K562 (cell line): Measurements from ENCODE around the gene SLC31A1. TPM values are rescaled to one million over a fixed set of nuclear protein-coding genes. Genes with fewer than 3 reads are reported as not detected.

Experiments used
- ATAC-seq: fragments of 200-7000 bp; cut with Tn5 transposase; 3 replicates; pipeline ENCODE4 v1.9.1; 2020; ENCODE audit warnings: moderate library complexity
- BruUV-seq: library from RNA; stranded (reverse); fragments of 400-500 nt; replicated peaks from 2 replicates; lab custom pipeline; 2021; lab: Mats Ljungman, UMichigan
- CTCF ChIA-PET: fragments of 300-600 bp; formaldehyde crosslinking; extraction: SDS; loops from one replicate; lab custom pipeline; 2021; ENCODE audit warnings: low intra/inter-chr PET ratio; lab: Yijun Ruan, JAX
- POLR2A ChIA-PET: fragments of 300-600, 350-650 bp; sonication (Branson Sonifier 250); formaldehyde crosslinking; extraction: SDS; loops from one replicate; lab custom pipeline; 2021; ENCODE audit warnings: antibody characterized with exemption, inconsistent platforms; lab: Yijun Ruan, JAX
- DNase-seq, 4 experiments: peaks; one replicate each; pipeline versions ENCODE4 v3.0.0 to v3.0.0-alpha.2; 2011 to 2018; ENCODE audit warnings: low spot score in 3 of 4, mixed read lengths in 3 of 4; ENCODE audit errors: extremely low read depth in 1 of 4
- FAIRE-seq: peaks from 2 replicates; lab custom pipeline; 2011; peaks lifted over from hg19 to GRCh38; lab: Jason Lieb, UNC
- H2AFZ ChIP-seq: 2 replicates; pipeline ENCODE4 v1.6.0; 2011; ENCODE audit warnings: low read depth, low read length, control low read depth, inconsistent platforms
- H3K27ac ChIP-seq: fragments of 200-600 bp; 3 replicates; pipeline ENCODE4 v1.8.0; 2011; ENCODE audit warnings: low read depth, mild to moderate bottlenecking, control low read depth, inconsistent platforms, low read length, moderate library complexity, mixed read lengths; ENCODE audit errors: extremely low read depth
- H3K27me3 ChIP-seq, 2 experiments: fragments of 300-600 bp in 1 of 2; 2 replicates in 1 of 2; 3 replicates in 1 of 2; pipeline versions ENCODE4 v1.6.0 to v1.8.0; 2011; ENCODE audit warnings: inconsistent platforms in 2 of 2, low read length in 2 of 2, mild to moderate bottlenecking in 1 of 2, mixed read lengths in 1 of 2, moderate library complexity in 1 of 2; ENCODE audit not compliant: control insufficient read depth in 2 of 2, insufficient read depth in 2 of 2
- H3K36me3 ChIP-seq: fragments of 300-600 bp; 3 replicates; pipeline ENCODE4 v1.8.0; 2011; ENCODE audit warnings: mild to moderate bottlenecking, low read length, inconsistent platforms; ENCODE audit not compliant: control insufficient read depth, insufficient read depth
- H3K4me1 ChIP-seq, 2 experiments: fragments of 200-600 bp in 1 of 2; replicated peaks in 1 of 2; 2 replicates in 1 of 2; 3 replicates in 1 of 2; pipeline versions ENCODE4 v1.5.1 to v1.8.0; 2011; ENCODE audit warnings: inconsistent platforms in 2 of 2, low read length in 2 of 2, mild to moderate bottlenecking in 1 of 2, mixed read lengths in 1 of 2, moderate library complexity in 1 of 2; ENCODE audit not compliant: control insufficient read depth in 2 of 2, insufficient read depth in 2 of 2
- H3K4me2 ChIP-seq: 2 replicates; pipeline ENCODE4 v1.6.1; 2011; ENCODE audit warnings: low read length, control low read depth, inconsistent platforms, mixed read lengths; ENCODE audit not compliant: insufficient read depth
- H3K4me3 ChIP-seq: fragments of 200-600 bp; sonication (generic), shearing (Covaris generic); 2 replicates; pipeline ENCODE4 v1.5.1; 2016; ENCODE audit warnings: control low read depth, inconsistent platforms
- H3K79me2 ChIP-seq: fragments of 200-600 bp; 3 replicates; pipeline ENCODE4 v1.8.0; 2011; ENCODE audit warnings: low read length, inconsistent platforms; ENCODE audit not compliant: control insufficient read depth, insufficient read depth
- H3K9ac ChIP-seq, 2 experiments: 2 replicates each; pipeline versions ENCODE4 v1.6.0 to v1.6.1; 2011; ENCODE audit warnings: low read depth in 2 of 2, low read length in 2 of 2, control low read depth in 1 of 2, inconsistent platforms in 1 of 2, mild to moderate bottlenecking in 1 of 2, mixed read lengths in 1 of 2; ENCODE audit not compliant: insufficient read depth in 1 of 2
- H3K9me1 ChIP-seq: one replicate; pipeline ENCODE4 v1.6.0; 2011; ENCODE audit warnings: inconsistent platforms, mild to moderate bottlenecking, low read length, moderate library complexity; ENCODE audit not compliant: control insufficient read depth, insufficient read depth
- H3K9me3 ChIP-seq: replicated peaks from 2 replicates; pipeline ENCODE4 v1.5.1; 2011; ENCODE audit warnings: low read depth, low read length, inconsistent platforms; ENCODE audit not compliant: control insufficient read depth, insufficient read depth
- H4K20me1 ChIP-seq: replicated peaks from 2 replicates; pipeline ENCODE4 v1.6.1; 2011; ENCODE audit warnings: low read length, inconsistent platforms, mixed read lengths; ENCODE audit not compliant: control insufficient read depth, insufficient read depth
- HDAC1 ChIP-seq, 2 experiments: fragments of 450-650 bp; IDR thresholded peaks; 2 replicates each; pipeline ENCODE4 v1.6.1; 2016 to 2017; ENCODE audit warnings: inconsistent platforms in 1 of 2, mild to moderate bottlenecking in 1 of 2, moderate library complexity in 1 of 2
- KLF6 ChIP-seq: fragments of 250-450 bp; sonication (Bioruptor Pico); IDR thresholded peaks from 2 replicates; pipeline ENCODE4 v1.4.0; 2020; ENCODE audit warnings: mild to moderate bottlenecking, moderate library complexity, borderline replicate concordance
- ZNF644 ChIP-seq: fragments of 200-800 bp; sonication (Bioruptor generic); IDR thresholded peaks from 2 replicates; pipeline ENCODE4 v1.6.1; 2016; ENCODE audit warnings: low read depth, missing genetic modification characterization, missing compliant biosample characterization
- ZNF696 ChIP-seq: fragments of 250-450 bp; sonication (Bioruptor Pico); conservative IDR thresholded peaks from 2 replicates; pipeline ENCODE4 v1.4.0; 2020; ENCODE audit warnings: mild to moderate bottlenecking, moderate library complexity
- WGBS: fragments of 100-300 bp; shearing (Covaris generic); methylation state at CpG from one replicate; pipeline ENCODE4 v1.1.6; 2016; ENCODE audit warnings: low coverage, mixed read lengths; ENCODE audit not compliant: insufficient coverage; ENCODE audit errors: missing lambda C conversion rate; 5-methylcytosine and 5-hydroxymethylcytosine counted together
- in situ Hi-C: fragments of 300-500 bp; cut with MboI; formaldehyde crosslinking; loops from 4 replicates; pipeline ENCODE4 v1.15.0; 2018; ENCODE audit warnings: inconsistent platforms, mixed read lengths
- intact Hi-C: fragments of 100-400 bp; cut with micrococcal nuclease; formaldehyde crosslinking; loops from 2 replicates; pipeline ENCODE4 v1.14.2; 2022
- polyA plus RNA-seq, 8 experiments: library from polyadenylated mRNA; depleted of rRNA in 4 of 8; stranded (reverse) in 5 of 8; unstranded in 3 of 8; fragments of >200 nt; fragmentation: Nextera tagmentation in 2 of 8; fragmentation: Illumina TruSeq in 1 of 8; extraction: Ambion mirVana in 2 of 8; extraction: Trizol in 1 of 8; gene quantifications; 2 replicates each; pipeline versions ENCODE4 v1.2.1 to v1.2.3, GENCODE V29; 2011 to 2014; ENCODE audit warnings: inconsistent platforms in 1 of 8, missing spikeins in 1 of 8
- total RNA-seq, 7 experiments: library from RNA; depleted of rRNA in 6 of 7; stranded (reverse); fragments of >200 nt in 6 of 7; fragmentation: Illumina TruSeq in 2 of 7; extraction: Trizol in 2 of 7; gene quantifications; 2 replicates each; pipeline versions ENCODE4 v1.2.1 to v1.2.3, GENCODE V29; 2011 to 2021; ENCODE audit warnings: low replicate concordance in 1 of 7
- TF ChIP-seq, protein P1 (sequence below), 2 experiments: fragments of 150-350 bp in 1 of 2; IDR thresholded peaks; 2 replicates each; pipeline ENCODE4 v1.6.1; 2012 to 2016; ENCODE audit warnings: low read depth in 2 of 2, low read length in 2 of 2, mild to moderate bottlenecking in 1 of 2, moderate library complexity in 1 of 2
- TF ChIP-seq, protein P2 (sequence below): fragments of 200-400 bp; formaldehyde crosslinking; IDR thresholded peaks from 2 replicates; pipeline ENCODE4 v1.6.1; 2017; ENCODE audit warnings: mild to moderate bottlenecking, low read depth, low read length, moderate library complexity

SLC31A1 gene
- total and polyA plus RNA-seq, 9 of the 15 experiments (the other 6 are each of a cell fraction or from before 2014, with no cell fraction given) = 15.4 to 40.7 (median 25.9) TPM

DNA sequence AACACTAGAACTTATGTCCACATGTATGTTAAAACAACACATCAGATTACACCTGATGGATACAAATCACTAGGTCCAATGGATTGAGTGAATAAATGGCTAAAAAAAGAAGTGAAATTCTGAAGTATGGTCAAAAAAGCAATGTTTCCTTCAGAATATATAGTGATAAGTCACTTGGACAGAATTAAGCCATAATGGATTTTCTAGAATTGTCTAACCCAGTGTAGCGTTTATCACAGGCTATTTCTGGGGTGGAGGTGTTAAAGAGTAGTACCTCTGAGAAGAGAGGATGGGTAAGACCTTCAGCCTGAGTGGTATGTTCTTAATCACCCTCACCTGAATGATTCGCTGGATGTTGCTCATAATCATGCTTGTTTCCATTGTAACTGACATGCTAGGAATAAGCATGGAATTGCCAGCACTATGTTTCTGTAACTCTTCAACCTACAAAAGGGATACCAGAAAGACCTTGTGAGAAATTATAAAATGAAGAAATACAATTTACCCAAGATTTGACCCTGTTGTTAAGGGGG is 37.3 kb upstream of the SLC31A1 start:
- Histone ChIP-seq H3K79me2 (no peaks in the 10 kb centered on the region), H3K36me3 (peaks cover 93% of the 10 kb centered on the region)
- TF ChIP-seq, protein P1, sequence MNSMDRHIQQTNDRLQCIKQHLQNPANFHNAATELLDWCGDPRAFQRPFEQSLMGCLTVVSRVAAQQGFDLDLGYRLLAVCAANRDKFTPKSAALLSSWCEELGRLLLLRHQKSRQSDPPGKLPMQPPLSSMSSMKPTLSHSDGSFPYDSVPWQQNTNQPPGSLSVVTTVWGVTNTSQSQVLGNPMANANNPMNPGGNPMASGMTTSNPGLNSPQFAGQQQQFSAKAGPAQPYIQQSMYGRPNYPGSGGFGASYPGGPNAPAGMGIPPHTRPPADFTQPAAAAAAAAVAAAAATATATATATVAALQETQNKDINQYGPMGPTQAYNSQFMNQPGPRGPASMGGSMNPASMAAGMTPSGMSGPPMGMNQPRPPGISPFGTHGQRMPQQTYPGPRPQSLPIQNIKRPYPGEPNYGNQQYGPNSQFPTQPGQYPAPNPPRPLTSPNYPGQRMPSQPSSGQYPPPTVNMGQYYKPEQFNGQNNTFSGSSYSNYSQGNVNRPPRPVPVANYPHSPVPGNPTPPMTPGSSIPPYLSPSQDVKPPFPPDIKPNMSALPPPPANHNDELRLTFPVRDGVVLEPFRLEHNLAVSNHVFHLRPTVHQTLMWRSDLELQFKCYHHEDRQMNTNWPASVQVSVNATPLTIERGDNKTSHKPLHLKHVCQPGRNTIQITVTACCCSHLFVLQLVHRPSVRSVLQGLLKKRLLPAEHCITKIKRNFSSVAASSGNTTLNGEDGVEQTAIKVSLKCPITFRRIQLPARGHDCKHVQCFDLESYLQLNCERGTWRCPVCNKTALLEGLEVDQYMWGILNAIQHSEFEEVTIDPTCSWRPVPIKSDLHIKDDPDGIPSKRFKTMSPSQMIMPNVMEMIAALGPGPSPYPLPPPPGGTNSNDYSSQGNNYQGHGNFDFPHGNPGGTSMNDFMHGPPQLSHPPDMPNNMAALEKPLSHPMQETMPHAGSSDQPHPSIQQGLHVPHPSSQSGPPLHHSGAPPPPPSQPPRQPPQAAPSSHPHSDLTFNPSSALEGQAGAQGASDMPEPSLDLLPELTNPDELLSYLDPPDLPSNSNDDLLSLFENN (IDR thresholded peaks at IDR 0.05; ENCODE audit: low read depth in 2 of 2, low read length in 2 of 2) = no peak
- no peak for TF ChIP-seq ZNF644 (tag)
- TF ChIP-seq ZNF696 = no peak
- TF ChIP-seq HDAC1 (IDR thresholded peaks at IDR 0.05) = no peak
- TF ChIP-seq, protein P2, sequence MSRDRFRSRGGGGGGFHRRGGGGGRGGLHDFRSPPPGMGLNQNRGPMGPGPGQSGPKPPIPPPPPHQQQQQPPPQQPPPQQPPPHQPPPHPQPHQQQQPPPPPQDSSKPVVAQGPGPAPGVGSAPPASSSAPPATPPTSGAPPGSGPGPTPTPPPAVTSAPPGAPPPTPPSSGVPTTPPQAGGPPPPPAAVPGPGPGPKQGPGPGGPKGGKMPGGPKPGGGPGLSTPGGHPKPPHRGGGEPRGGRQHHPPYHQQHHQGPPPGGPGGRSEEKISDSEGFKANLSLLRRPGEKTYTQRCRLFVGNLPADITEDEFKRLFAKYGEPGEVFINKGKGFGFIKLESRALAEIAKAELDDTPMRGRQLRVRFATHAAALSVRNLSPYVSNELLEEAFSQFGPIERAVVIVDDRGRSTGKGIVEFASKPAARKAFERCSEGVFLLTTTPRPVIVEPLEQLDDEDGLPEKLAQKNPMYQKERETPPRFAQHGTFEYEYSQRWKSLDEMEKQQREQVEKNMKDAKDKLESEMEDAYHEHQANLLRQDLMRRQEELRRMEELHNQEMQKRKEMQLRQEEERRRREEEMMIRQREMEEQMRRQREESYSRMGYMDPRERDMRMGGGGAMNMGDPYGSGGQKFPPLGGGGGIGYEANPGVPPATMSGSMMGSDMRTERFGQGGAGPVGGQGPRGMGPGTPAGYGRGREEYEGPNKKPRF = no peak
- TF ChIP-seq KLF6 = no peak
- TF ChIP-seq, all 486 proteins: peak for 0
- Histone ChIP-seq H2AFZ (no peak overlapping the region), H3K9me1 (no peaks in the 10 kb centered on the region), H3K27ac (no peak overlapping the region), H4K20me1 (no peaks in the 10 kb centered on the region), H3K27me3 (no peaks in the 10 kb centered on the region), H3K4me1 (no peaks in the 10 kb centered on the region), H3K9ac (no peak overlapping the region), H3K9me3 (no peaks in the 10 kb centered on the region), H3K4me2 (no peak overlapping the region), H3K4me3 (no peak overlapping the region)
- FAIRE-seq = no peak
- WGBS = 86% methylated on average over 2 of the region's 2 CpGs
- no peak for DNase-seq
- ChIA-PET CTCF (no interaction called here), POLR2A (interaction anchor here (1.1 kb wide), 1 partner anchor 11 kb away, joined by 3 read pairs; no protein-coding TSS in a partner anchor)
- no TSS peak for BruUV-seq
- ATAC-seq = no peak
- intact Hi-C loops (no loop called here), in situ Hi-C loops (no loop called here)
